Measurements from ENCODE around the gene BRD3OS. TPM values are rescaled to one million over a fixed set of nuclear protein-coding genes. Genes with fewer than 3 reads are reported as not detected.

BRD3OS gene
- total RNA-seq, 2 experiments from 2014 or later, result 6.3 to 6.7 TPM

GRCh38 chr9:133998915-133999595 lies 26.2 kb upstream of the BRD3OS start:
- Mint-ChIP-seq H3K27ac (no peak overlapping the region), H3K4me1 (ENCODE audit: low read depth) (peaks cover 2% of the 10 kb centered on the region), H3K36me3 (ENCODE audit: low read depth) (no peaks in the 10 kb centered on the region), H3K27me3 (ENCODE audit: low read depth) (no peaks in the 10 kb centered on the region), H3K4me3 (no peak overlapping the region), H3K9me3 (no peaks in the 10 kb centered on the region)
- DNase-seq, result no peak
- intact Hi-C loops (cut with micrococcal nuclease), result loop anchor here (10.0 kb wide), 1 partner anchor 404 kb away; no protein-coding TSS in a partner anchor
- CTCF ChIA-PET, result no interaction called here

GRCh38 chr9:133999851-134000265 lies 25.4 kb upstream of the BRD3OS start:
- Mint-ChIP-seq H3K27me3 (ENCODE audit: low read depth) (no peaks in the 10 kb centered on the region), H3K36me3 (ENCODE audit: low read depth) (no peaks in the 10 kb centered on the region), H3K27ac (no peak overlapping the region), H3K4me1 (ENCODE audit: low read depth) (no peaks in the 10 kb centered on the region), H3K4me3 (no peak overlapping the region), H3K9me3 (no peaks in the 10 kb centered on the region)
- CTCF ChIA-PET, result no interaction called here
- DNase-seq, result no peak
- intact Hi-C loops (cut with micrococcal nuclease), result loop anchor here (10.0 kb wide), 1 partner anchor 405 kb away; no protein-coding TSS in a partner anchor

GRCh38 chr9:134002796-134003195 lies 22.5 kb upstream of the BRD3OS start:
- DNase-seq, result no peak
- intact Hi-C loops (cut with micrococcal nuclease), result no loop called here
- CTCF ChIA-PET, result no interaction called here
- H3K4me1 Mint-ChIP-seq (ENCODE audit: low read depth), result no peaks in the 10 kb centered on the region
- no peaks in the 10 kb centered on the region for H3K9me3 Mint-ChIP-seq
- no peak overlapping the region for H3K27ac Mint-ChIP-seq
- no peak overlapping the region for H3K4me3 Mint-ChIP-seq
- H3K27me3 Mint-ChIP-seq (ENCODE audit: low read depth), result peaks cover 5% of the 10 kb centered on the region
- no peaks in the 10 kb centered on the region for H3K36me3 Mint-ChIP-seq (ENCODE audit: low read depth)

GRCh38 chr9:134003237-134003636 lies 22.0 kb upstream of the BRD3OS start:
- Mint-ChIP-seq H3K4me1 (ENCODE audit: low read depth) (no peaks in the 10 kb centered on the region), H3K36me3 (ENCODE audit: low read depth) (no peaks in the 10 kb centered on the region), H3K9me3 (no peaks in the 10 kb centered on the region), H3K4me3 (no peak overlapping the region), H3K27me3 (ENCODE audit: low read depth) (peaks cover 5% of the 10 kb centered on the region), H3K27ac (no peak overlapping the region)
- CTCF ChIA-PET, result no interaction called here
- no peak for DNase-seq
- intact Hi-C loops (cut with micrococcal nuclease), result no loop called here

- no peaks in the 10 kb centered on the region for H3K36me3 Mint-ChIP-seq (ENCODE audit: low read depth)
- H3K27me3 Mint-ChIP-seq (ENCODE audit: low read depth), result peaks cover 5% of the 10 kb centered on the region
- no peak overlapping the region for H3K27ac Mint-ChIP-seq
- intact Hi-C loops (cut with micrococcal nuclease), result no loop called here
- no peak for DNase-seq
- no peak overlapping the region for H3K4me3 Mint-ChIP-seq
- no peaks in the 10 kb centered on the region for H3K9me3 Mint-ChIP-seq
- no peaks in the 10 kb centered on the region for H3K4me1 Mint-ChIP-seq (ENCODE audit: low read depth)
- CTCF ChIA-PET, result interaction anchor here (0.9 to 1.1 kb wide), 2 partner anchors 9 to 10 kb away, joined by 3 to 4 read pairs; no protein-coding TSS in a partner anchor
These were observed 21.0 kb upstream of the BRD3OS start for GRCh38 chr9:134004131-134004873.

GRCh38 chr9:134004881-134005280 lies 20.4 kb upstream of the BRD3OS start:
- intact Hi-C loops (cut with micrococcal nuclease), result no loop called here
- Mint-ChIP-seq H3K9me3 (no peaks in the 10 kb centered on the region), H3K36me3 (ENCODE audit: low read depth) (no peaks in the 10 kb centered on the region), H3K27ac (no peak overlapping the region), H3K27me3 (ENCODE audit: low read depth) (peaks cover 5% of the 10 kb centered on the region), H3K4me3 (no peak overlapping the region), H3K4me1 (ENCODE audit: low read depth) (no peaks in the 10 kb centered on the region)
- DNase-seq, result no peak
- CTCF ChIA-PET, result interaction anchor here (0.9 to 1.3 kb wide), 2 partner anchors 10 to 11 kb away, joined by 3 to 4 read pairs; no protein-coding TSS in a partner anchor

GRCh38 chr9:134005381-134005780 lies 19.9 kb upstream of the BRD3OS start:
- Mint-ChIP-seq H3K4me3 (no peak overlapping the region), H3K9me3 (no peaks in the 10 kb centered on the region)

GRCh38 chr9:134007150-134007549 lies 18.1 kb upstream of the BRD3OS start:
- DNase-seq, result no peak
- no peaks in the 10 kb centered on the region for H3K36me3 Mint-ChIP-seq (ENCODE audit: low read depth)
- intact Hi-C loops (cut with micrococcal nuclease), result no loop called here
- no peak overlapping the region for H3K4me3 Mint-ChIP-seq
- H3K4me1 Mint-ChIP-seq (ENCODE audit: low read depth), result no peaks in the 10 kb centered on the region
- H3K27ac Mint-ChIP-seq, result no peak overlapping the region
- peaks cover 5% of the 10 kb centered on the region for H3K27me3 Mint-ChIP-seq (ENCODE audit: low read depth)
- peaks cover 3% of the 10 kb centered on the region for H3K9me3 Mint-ChIP-seq
- CTCF ChIA-PET, result no interaction called here

More at GRCh38 chr9:134005381-134005780, 19.9 kb upstream of the BRD3OS start:
- no peak overlapping the region for H3K27ac Mint-ChIP-seq
- intact Hi-C loops (cut with micrococcal nuclease), result no loop called here
- no peak for DNase-seq
- no peaks in the 10 kb centered on the region for H3K36me3 Mint-ChIP-seq (ENCODE audit: low read depth)
- CTCF ChIA-PET, result interaction anchor here (0.7 to 1.3 kb wide), 4 partner anchors 10 to 148 kb away, joined by 3 to 4 read pairs (median 4); no protein-coding TSS in a partner anchor
- H3K4me1 Mint-ChIP-seq (ENCODE audit: low read depth), result no peaks in the 10 kb centered on the region
- peaks cover 5% of the 10 kb centered on the region for H3K27me3 Mint-ChIP-seq (ENCODE audit: low read depth)

GRCh38 chr9:134007571-134007970 lies 17.7 kb upstream of the BRD3OS start:
- intact Hi-C loops (cut with micrococcal nuclease), result no loop called here
- H3K9me3 Mint-ChIP-seq, result peaks cover 3% of the 10 kb centered on the region
- H3K27ac Mint-ChIP-seq, result no peak overlapping the region
- no peak for DNase-seq
- H3K36me3 Mint-ChIP-seq (ENCODE audit: low read depth), result no peaks in the 10 kb centered on the region
- H3K4me3 Mint-ChIP-seq, result no peak overlapping the region
- H3K4me1 Mint-ChIP-seq (ENCODE audit: low read depth), result no peaks in the 10 kb centered on the region
- H3K27me3 Mint-ChIP-seq (ENCODE audit: low read depth), result peaks cover 5% of the 10 kb centered on the region
- CTCF ChIA-PET, result no interaction called here

GRCh38 chr9:134010310-134011173 lies 14.7 kb upstream of the BRD3OS start:
- H3K4me3 Mint-ChIP-seq, result no peak overlapping the region
- DNase-seq, result no peak
- no peak overlapping the region for H3K27ac Mint-ChIP-seq
- peaks cover 5% of the 10 kb centered on the region for H3K27me3 Mint-ChIP-seq (ENCODE audit: low read depth)
- peaks cover 6% of the 10 kb centered on the region for H3K9me3 Mint-ChIP-seq
- intact Hi-C loops (cut with micrococcal nuclease), result no loop called here
- H3K4me1 Mint-ChIP-seq (ENCODE audit: low read depth), result no peaks in the 10 kb centered on the region
- no peaks in the 10 kb centered on the region for H3K36me3 Mint-ChIP-seq (ENCODE audit: low read depth)
- CTCF ChIA-PET, result interaction anchor here (0.9 kb wide), 1 partner anchor 16 kb away, joined by 3 read pairs; no protein-coding TSS in a partner anchor

GRCh38 chr9:134011401-134011800 lies 13.9 kb upstream of the BRD3OS start:
- no peaks in the 10 kb centered on the region for H3K4me1 Mint-ChIP-seq (ENCODE audit: low read depth)
- CTCF ChIA-PET, result no interaction called here

GRCh38 chr9:134014946-134015345 lies 10.3 kb upstream of the BRD3OS start:
- CTCF ChIA-PET, result interaction anchor here (1.4 kb wide), 1 partner anchor 20 kb away, joined by 3 read pairs; no protein-coding TSS in a partner anchor
- Mint-ChIP-seq H3K4me1 (ENCODE audit: low read depth) (no peaks in the 10 kb centered on the region), H3K27ac (no peak overlapping the region), H3K27me3 (ENCODE audit: low read depth) (no peaks in the 10 kb centered on the region), H3K36me3 (ENCODE audit: low read depth) (no peaks in the 10 kb centered on the region), H3K9me3 (peaks cover 6% of the 10 kb centered on the region), H3K4me3 (no peak overlapping the region)
- no peak for DNase-seq
- intact Hi-C loops (cut with micrococcal nuclease), result no loop called here

More at GRCh38 chr9:134011401-134011800, 13.9 kb upstream of the BRD3OS start:
- intact Hi-C loops (cut with micrococcal nuclease), result no loop called here
- no peaks in the 10 kb centered on the region for H3K36me3 Mint-ChIP-seq (ENCODE audit: low read depth)
- DNase-seq, result no peak
- H3K9me3 Mint-ChIP-seq, result peaks cover 6% of the 10 kb centered on the region
- peaks cover 5% of the 10 kb centered on the region for H3K27me3 Mint-ChIP-seq (ENCODE audit: low read depth)
- no peak overlapping the region for H3K27ac Mint-ChIP-seq
- no peak overlapping the region for H3K4me3 Mint-ChIP-seq
